Stimulated activated CD8-positive, alpha-beta memory T cell treated with anti-CD3 and anti-CD28 coated beads, Interleukin-4, amount 100 ng/mL, for 4 hours (primary cell): ENCODE results near the gene PLEKHA3.
"Not testable (repeated sequence)": the region's sequence is repeated elsewhere in the genome, so short reads cannot be mapped to it uniquely, and the experiment has no call there.

Experiments used
- DNase-seq, 2 donors: peaks; one replicate each; pipeline ENCODE4 v3.0.0-alpha.2; 2020; ENCODE audit warnings: low read depth in 2 of 2, low spot score in 1 of 2

The PLEKHA3 gene

GRCh38 chr2:178522950-178523595 lies 42.8 kb downstream of the PLEKHA3 start:
- peak; percentile 48 to 64 for DNase-seq

- no peak for DNase-seq
Observed at GRCh38 chr2:178523596-178524134, 43.4 kb downstream of the PLEKHA3 start.

- DNase-seq: not testable (repeated sequence)
Observed at GRCh38 chr2:178525010-178525409, 44.8 kb downstream of the PLEKHA3 start.

GRCh38 chr2:178525460-178525859 lies 45.2 kb downstream of the PLEKHA3 start:
- not testable (repeated sequence) for DNase-seq

- DNase-seq: no peak
Observed at GRCh38 chr2:178526256-178526655, 46.0 kb downstream of the PLEKHA3 start.

GRCh38 chr2:178527592-178527991 lies 47.3 kb downstream of the PLEKHA3 start:
- no peak for DNase-seq

- no peak for DNase-seq
Observed at GRCh38 chr2:178528647-178529046, 48.4 kb downstream of the PLEKHA3 start.

- DNase-seq: no peak
Observed at GRCh38 chr2:178529194-178529593, 48.9 kb downstream of the PLEKHA3 start.

- no peak for DNase-seq
Observed at GRCh38 chr2:178530131-178530530, 49.9 kb downstream of the PLEKHA3 start.

- DNase-seq: no peak
Observed at GRCh38 chr2:178530625-178531142, 50.4 kb downstream of the PLEKHA3 start.

GRCh38 chr2:178531168-178531567 lies 50.9 kb downstream of the PLEKHA3 start:
- DNase-seq: no peak

- DNase-seq: no peak
Observed at GRCh38 chr2:178536037-178536436, 55.8 kb downstream of the PLEKHA3 start.

- DNase-seq: no peak
Observed at GRCh38 chr2:178542161-178542560, 61.9 kb downstream of the PLEKHA3 start.

GRCh38 chr2:178542569-178542968 lies 62.3 kb downstream of the PLEKHA3 start:
- DNase-seq: no peak

GRCh38 chr2:178550352-178550751 lies 70.1 kb downstream of the PLEKHA3 start:
- no peak for DNase-seq

- DNase-seq: no peak
Observed at GRCh38 chr2:178553047-178553446, 72.8 kb downstream of the PLEKHA3 start.
